GM12878 (cell line): ENCODE measurements around the gene TYW1.
"Not testable (repeated sequence)": the region's sequence is repeated elsewhere in the genome, so short reads cannot be mapped to it uniquely, and the experiment has no call there.

Source experiments
- EZH2 ChIP-seq: IDR thresholded peaks from 2 replicates; pipeline ENCODE4 v1.6.1; 2012; ENCODE audit warnings: low read depth, mild to moderate bottlenecking, control low read depth, inconsistent platforms, low read length, borderline replicate concordance; ENCODE audit not compliant: control insufficient read depth
- GABPA ChIP-seq: IDR thresholded peaks from 2 replicates; pipeline ENCODE4 v1.6.1; 2014; ENCODE audit warnings: antibody characterized with exemption, low read depth, mild to moderate bottlenecking, inconsistent platforms
- KLF5 ChIP-seq: fragments of 450-650 bp; IDR thresholded peaks from 2 replicates; pipeline ENCODE4 v1.6.1; 2014; ENCODE audit warnings: mild to moderate bottlenecking; ENCODE audit not compliant: partially characterized antibody
- RAD51 ChIP-seq: fragments of 450-650 bp; IDR thresholded peaks from 2 replicates; pipeline ENCODE4 v1.6.1; 2016; ENCODE audit warnings: moderate library complexity, mild to moderate bottlenecking, inconsistent platforms
- TF ChIP-seq, protein P1 (sequence below): IDR thresholded peaks from 2 replicates; pipeline ENCODE4 v1.6.1; 2011; ENCODE audit warnings: borderline replicate concordance, low read depth, mild to moderate bottlenecking, moderate library complexity, mixed read lengths, low read length; ENCODE audit not compliant: insufficient read depth; ENCODE audit errors: extremely low read length
- TF ChIP-seq, protein P2 (sequence below), 3 experiments: IDR thresholded peaks in 2 of 3; conservative IDR thresholded peaks in 1 of 3; 2 replicates each; pipeline ENCODE4 v1.5.1; 2011; ENCODE audit warnings: low read depth in 3 of 3, low read length in 3 of 3, mild to moderate bottlenecking in 3 of 3, control low read depth in 2 of 3, moderate library complexity in 2 of 3, inconsistent platforms in 1 of 3, mixed read lengths in 1 of 3; ENCODE audit not compliant: control insufficient read depth in 2 of 3, insufficient read depth in 1 of 3; ENCODE audit errors: extremely low read depth in 1 of 3

- TF ChIP-seq, protein P1, sequence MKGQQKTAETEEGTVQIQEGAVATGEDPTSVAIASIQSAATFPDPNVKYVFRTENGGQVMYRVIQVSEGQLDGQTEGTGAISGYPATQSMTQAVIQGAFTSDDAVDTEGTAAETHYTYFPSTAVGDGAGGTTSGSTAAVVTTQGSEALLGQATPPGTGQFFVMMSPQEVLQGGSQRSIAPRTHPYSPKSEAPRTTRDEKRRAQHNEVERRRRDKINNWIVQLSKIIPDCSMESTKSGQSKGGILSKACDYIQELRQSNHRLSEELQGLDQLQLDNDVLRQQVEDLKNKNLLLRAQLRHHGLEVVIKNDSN: not testable (repeated sequence)
- TF ChIP-seq RAD51, KLF5, EZH2, GABPA: not testable (repeated sequence)
- TF ChIP-seq, protein P2, sequence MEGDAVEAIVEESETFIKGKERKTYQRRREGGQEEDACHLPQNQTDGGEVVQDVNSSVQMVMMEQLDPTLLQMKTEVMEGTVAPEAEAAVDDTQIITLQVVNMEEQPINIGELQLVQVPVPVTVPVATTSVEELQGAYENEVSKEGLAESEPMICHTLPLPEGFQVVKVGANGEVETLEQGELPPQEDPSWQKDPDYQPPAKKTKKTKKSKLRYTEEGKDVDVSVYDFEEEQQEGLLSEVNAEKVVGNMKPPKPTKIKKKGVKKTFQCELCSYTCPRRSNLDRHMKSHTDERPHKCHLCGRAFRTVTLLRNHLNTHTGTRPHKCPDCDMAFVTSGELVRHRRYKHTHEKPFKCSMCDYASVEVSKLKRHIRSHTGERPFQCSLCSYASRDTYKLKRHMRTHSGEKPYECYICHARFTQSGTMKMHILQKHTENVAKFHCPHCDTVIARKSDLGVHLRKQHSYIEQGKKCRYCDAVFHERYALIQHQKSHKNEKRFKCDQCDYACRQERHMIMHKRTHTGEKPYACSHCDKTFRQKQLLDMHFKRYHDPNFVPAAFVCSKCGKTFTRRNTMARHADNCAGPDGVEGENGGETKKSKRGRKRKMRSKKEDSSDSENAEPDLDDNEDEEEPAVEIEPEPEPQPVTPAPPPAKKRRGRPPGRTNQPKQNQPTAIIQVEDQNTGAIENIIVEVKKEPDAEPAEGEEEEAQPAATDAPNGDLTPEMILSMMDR (IDR thresholded peaks at IDR 0.05 in 2 of 3, conservative IDR thresholded peaks at IDR 0.05 in 1 of 3; ENCODE audit: control insufficient read depth in 2 of 3, extremely low read depth in 1 of 3, insufficient read depth in 1 of 3, low read depth in 3 of 3, low read length in 3 of 3): not testable (repeated sequence)
Measured at GRCh38 chr7:67128257-67128656, 131.6 kb downstream of the TYW1 start.
